Panc1 (cell line): Measurements from ENCODE around the gene MDM2.

ENCODE experiments used
- CTCF ChIP-seq: fragments of 450-650 bp; IDR thresholded peaks from 2 replicates; pipeline ENCODE4 v1.5.1; 2017; ENCODE audit warnings: mild to moderate bottlenecking
- REST ChIP-seq, 2 experiments: IDR thresholded peaks; 2 replicates each; pipeline ENCODE4 v1.6.1; 2011 to 2012; ENCODE audit warnings: low read depth in 2 of 2, control low read depth in 1 of 2, low read length in 1 of 2, mild to moderate bottlenecking in 1 of 2, moderate library complexity in 1 of 2; ENCODE audit not compliant: insufficient read depth in 1 of 2

- TF ChIP-seq CTCF (no peak), REST (IDR thresholded peaks at IDR 0.05; ENCODE audit: insufficient read depth in 1 of 2, low read depth in 2 of 2, low read length in 1 of 2) (no peak)
Measured at GRCh38 chr12:68864604-68865003, 56.6 kb downstream of the MDM2 start.
